Regular cardiac myocyte (primary cell): Measurements from ENCODE around the gene ERLIN1. TPM values are rescaled to one million over a fixed set of nuclear protein-coding genes. Genes with fewer than 3 reads are reported as not detected.

ENCODE experiments used
- total RNA-seq: library from RNA; depleted of rRNA; stranded (reverse); fragments of >200 nt; gene quantifications from 2 replicates; pipeline ENCODE4 v1.2.3, GENCODE V29; 2014

Gene ERLIN1
- total RNA-seq, result 44.5 and 95.1 TPM in 2 replicates

GRCh38 chr10:100185364-100186252 is at the start of gene ERLIN1:
ERLIN1 (minus strand) TSS chr10:100186029; CDS start chr10:100185626, 403 bp downstream.

Other genes starting within 250 kb of the ERLIN1 start
- 21.1 and 34.7 TPM in 2 replicates for gene DNMBP, start 176.1 kb downstream of the ERLIN1 start, total RNA-seq
- not detected in 2 replicates for gene CPN1, start 104.2 kb downstream of the ERLIN1 start, total RNA-seq
- 23.4 and 32.6 TPM in 2 replicates for gene CHUK, start 43.6 kb upstream of the ERLIN1 start, total RNA-seq
- gene CWF19L1, start 81.6 kb upstream of the ERLIN1 start, total RNA-seq, result 26.8 and 34.9 TPM in 2 replicates
- 47.4 and 56.9 TPM in 2 replicates for gene BLOC1S2, start 100.7 kb upstream of the ERLIN1 start, total RNA-seq
- not detected in 2 replicates for gene PKD2L1, start 144.2 kb upstream of the ERLIN1 start, total RNA-seq
- gene SCD, start 161.2 kb upstream of the ERLIN1 start, total RNA-seq, result 77.3 and 96.7 TPM in 2 replicates